NCI-H510A (cell line): ENCODE data around the gene RNF141.

Source experiments
- DNase-seq: peaks from one replicate; lab custom pipeline; 2025; lab: John Stamatoyannopoulos, UW

Gene RNF141

GRCh38 chr11:10522921-10523320 lies 18.1 kb downstream of the RNF141 start:
- no peak for DNase-seq

- no peak for DNase-seq
Observed at GRCh38 chr11:10522276-10522675, 18.7 kb downstream of the RNF141 start.

GRCh38 chr11:10520562-10520961 lies 20.4 kb downstream of the RNF141 start:
- DNase-seq: no peak

- no peak for DNase-seq
Observed at GRCh38 chr11:10519630-10520029, 21.4 kb downstream of the RNF141 start.

GRCh38 chr11:10518891-10519290 lies 22.1 kb downstream of the RNF141 start:
- no peak for DNase-seq

GRCh38 chr11:10518123-10518522 lies 22.9 kb downstream of the RNF141 start:
- no peak for DNase-seq

GRCh38 chr11:10515418-10515817 lies 25.6 kb downstream of the RNF141 start:
- DNase-seq: no peak

GRCh38 chr11:10514709-10515108 lies 26.3 kb downstream of the RNF141 start:
- DNase-seq: no peak

- DNase-seq: no peak
Observed at GRCh38 chr11:10514202-10514601, 26.8 kb downstream of the RNF141 start.

- DNase-seq: no peak
Observed at GRCh38 chr11:10511181-10511621, 29.8 kb downstream of the RNF141 start.

- no peak for DNase-seq
Observed at GRCh38 chr11:10506008-10506370, 35.0 kb downstream of the RNF141 start.

- no peak for DNase-seq
Observed at GRCh38 chr11:10505278-10506007, 35.5 kb downstream of the RNF141 start.

GRCh38 chr11:10504490-10504889 lies 36.5 kb downstream of the RNF141 start:
- DNase-seq: no peak

- no peak for DNase-seq
Observed at GRCh38 chr11:10503777-10504480, 37.1 kb downstream of the RNF141 start.

- DNase-seq: no peak
Observed at GRCh38 chr11:10503221-10503620, 37.8 kb downstream of the RNF141 start.

- no peak for DNase-seq
Observed at GRCh38 chr11:10502770-10503169, 38.2 kb downstream of the RNF141 start.

GRCh38 chr11:10502065-10502680 lies 38.8 kb downstream of the RNF141 start:
- DNase-seq: no peak

- DNase-seq: no peak
Observed at GRCh38 chr11:10500757-10501684, 40.0 kb downstream of the RNF141 start.

GRCh38 chr11:10499874-10500601 lies 40.9 kb downstream of the RNF141 start:
- no peak for DNase-seq

- DNase-seq: no peak
Observed at GRCh38 chr11:10499452-10499851, 41.5 kb downstream of the RNF141 start.
